Skin of body (tissue), 2 donors: ENCODE results near the gene CRIM1. TPM values are rescaled to one million over a fixed set of nuclear protein-coding genes. Genes with fewer than 3 reads are reported as not detected.

Source experiments
- DNase-seq: peaks from one replicate; lab custom pipeline; 2025; lab: John Stamatoyannopoulos, UW
- total RNA-seq: library from RNA; depleted of rRNA; stranded (reverse); fragments of >200 nt; gene quantifications from one replicate; pipeline ENCODE4 v1.2.3, GENCODE V29; 2014

The CRIM1 gene
- total RNA-seq, 1 donor from 2014 or later: 78.7 TPM

GRCh38 chr2:36451512-36451911 lies 95.9 kb downstream of the CRIM1 start:
- peak; percentile 43 for DNase-seq

- DNase-seq: peak; percentile 89
These were observed 96.7 kb downstream of the CRIM1 start for GRCh38 chr2:36452260-36452659.

GRCh38 chr2:36453652-36454051 lies 98.1 kb downstream of the CRIM1 start:
- DNase-seq: no peak

GRCh38 chr2:36455011-36455410 lies 99.4 kb downstream of the CRIM1 start:
- DNase-seq: no peak

GRCh38 chr2:36455788-36456187 lies 100.2 kb downstream of the CRIM1 start:
- DNase-seq: peak; percentile 22

- DNase-seq: peak; percentile 41
These were observed 100.9 kb downstream of the CRIM1 start for GRCh38 chr2:36456227-36457175.

- no peak for DNase-seq
These were observed 102.5 kb downstream of the CRIM1 start for GRCh38 chr2:36458106-36458505.

- DNase-seq: no peak
These were observed 104.2 kb downstream of the CRIM1 start for GRCh38 chr2:36459725-36460137.

- no peak for DNase-seq
These were observed 105.6 kb downstream of the CRIM1 start for GRCh38 chr2:36461039-36461681.

- no peak for DNase-seq
These were observed 106.8 kb downstream of the CRIM1 start for GRCh38 chr2:36462311-36462935.

- DNase-seq: no peak
These were observed 107.8 kb downstream of the CRIM1 start for GRCh38 chr2:36463365-36463764.

GRCh38 chr2:36464006-36464721 lies 108.6 kb downstream of the CRIM1 start:
- DNase-seq: no peak

- no peak for DNase-seq
These were observed 110.6 kb downstream of the CRIM1 start for GRCh38 chr2:36466135-36466534.

- peak; percentile 48 for DNase-seq
These were observed 113.0 kb downstream of the CRIM1 start for GRCh38 chr2:36468463-36469105.

- no peak for DNase-seq
These were observed 113.5 kb downstream of the CRIM1 start for GRCh38 chr2:36469106-36469477.

GRCh38 chr2:36469710-36470109 lies 114.1 kb downstream of the CRIM1 start:
- DNase-seq: no peak

- DNase-seq: no peak
These were observed 117.7 kb downstream of the CRIM1 start for GRCh38 chr2:36473230-36473629.

GRCh38 chr2:36476411-36476810 lies 120.8 kb downstream of the CRIM1 start:
- DNase-seq: no peak

GRCh38 chr2:36477315-36477714 lies 121.7 kb downstream of the CRIM1 start:
- no peak for DNase-seq

GRCh38 chr2:36477746-36478145 lies 122.2 kb downstream of the CRIM1 start:
- no peak for DNase-seq

- peak; percentile 69 for DNase-seq
These were observed 122.8 kb downstream of the CRIM1 start for GRCh38 chr2:36478332-36478738.
